WTC11 (cell line): ENCODE data around the gene TACC2. TPM values are rescaled to one million over a fixed set of nuclear protein-coding genes. Genes with fewer than 3 reads are reported as not detected.

ENCODE experiments used
- ATAC-seq: fragments of 200-7000 bp; cut with Tn5 transposase; 2 replicates; pipeline ENCODE4 v1.10.0; 2021; ENCODE audit warnings: mild to moderate bottlenecking, moderate library complexity
- CTCF ChIA-PET: fragments of 300-600 bp; sonication (Branson Sonifier 250); formaldehyde crosslinking; loops from one replicate; lab custom pipeline; 2021; ENCODE audit warnings: antibody characterized with exemption; lab: Charles Lee
- POLR2A ChIA-PET: fragments of 350-600 bp; sonication (Branson Sonifier 250); formaldehyde crosslinking; loops from one replicate; lab custom pipeline; 2021; ENCODE audit warnings: antibody characterized with exemption; lab: Charles Lee
- DNase-seq: peaks from one replicate; pipeline ENCODE4 v3.0.0; 2021; ENCODE audit warnings: low spot score
- H3K27ac Mint-ChIP-seq: 2 replicates; pipeline ENCODE4 v1.8.0; 2021; ENCODE audit warnings: mixed read lengths
- H3K27me3 Mint-ChIP-seq: 2 replicates; pipeline ENCODE4 v1.8.0; 2021; ENCODE audit warnings: low read depth, mild to moderate bottlenecking, moderate library complexity, mixed read lengths
- H3K36me3 Mint-ChIP-seq: 2 replicates; pipeline ENCODE4 v1.8.0; 2021; ENCODE audit warnings: mixed read lengths
- H3K4me1 Mint-ChIP-seq: 2 replicates; pipeline ENCODE4 v1.8.0; 2022; ENCODE audit warnings: mixed read lengths
- H3K4me3 Mint-ChIP-seq: 2 replicates; pipeline ENCODE4 v1.8.0; 2021; ENCODE audit warnings: mild to moderate bottlenecking, moderate library complexity, mixed read lengths
- H3K9me3 Mint-ChIP-seq: 2 replicates; pipeline ENCODE4 v1.8.0; 2021; ENCODE audit warnings: mixed read lengths
- ELF4 ChIP-seq: sonication (generic); formaldehyde crosslinking; IDR thresholded peaks from 2 replicates; pipeline ENCODE4 v1.8.1; 2022; ENCODE audit warnings: low read depth, mild to moderate bottlenecking, moderate library complexity, missing genetic modification reagents
- EMX1 ChIP-seq: fragments of 250-450 bp; sonication (Bioruptor Pico); IDR thresholded peaks from 2 replicates; pipeline ENCODE4 v1.8.0; 2021; ENCODE audit warnings: mild to moderate bottlenecking
- ETV6 ChIP-seq: sonication (generic); formaldehyde crosslinking; IDR thresholded peaks from 2 replicates; pipeline ENCODE4 v1.8.1; 2022; ENCODE audit warnings: mild to moderate bottlenecking, missing genetic modification reagents
- FOXP1 ChIP-seq: sonication (generic); formaldehyde crosslinking; IDR thresholded peaks from 2 replicates; pipeline ENCODE4 v1.8.0; 2022; ENCODE audit warnings: missing genetic modification reagents, mild to moderate bottlenecking, moderate library complexity, borderline replicate concordance
- JUN ChIP-seq: sonication (generic); formaldehyde crosslinking; IDR thresholded peaks from 2 replicates; pipeline ENCODE4 v1.8.0; 2023; ENCODE audit warnings: mild to moderate bottlenecking, missing genetic modification reagents
- MYBL2 ChIP-seq: sonication (generic); formaldehyde crosslinking; IDR thresholded peaks from 2 replicates; pipeline ENCODE4 v1.8.1; 2023; ENCODE audit warnings: mild to moderate bottlenecking, moderate library complexity, missing genetic modification reagents
- NR2C2 ChIP-seq: sonication (generic); formaldehyde crosslinking; IDR thresholded peaks from 2 replicates; pipeline ENCODE4 v1.8.0; 2022; ENCODE audit warnings: mild to moderate bottlenecking, missing genetic modification reagents
- TEAD4 ChIP-seq: sonication (generic); formaldehyde crosslinking; IDR thresholded peaks from 2 replicates; pipeline ENCODE4 v1.8.0; 2022; ENCODE audit warnings: mild to moderate bottlenecking, missing genetic modification reagents
- ZNF138 ChIP-seq: sonication (generic); formaldehyde crosslinking; conservative IDR thresholded peaks from 2 replicates; pipeline ENCODE4 v1.8.1; 2022; ENCODE audit warnings: mild to moderate bottlenecking, moderate library complexity, missing genetic modification reagents
- ZNF416 ChIP-seq: fragments of 250-450 bp; sonication (Bioruptor Pico); IDR thresholded peaks from 2 replicates; pipeline ENCODE4 v1.9.0; 2021; ENCODE audit warnings: mild to moderate bottlenecking, inconsistent platforms
- total RNA-seq: library from RNA; stranded (reverse); gene quantifications from 3 replicates; pipeline ENCODE4 v1.2.3, GENCODE V29; 2021
- TF ChIP-seq, protein P1 (sequence below): sonication (generic); formaldehyde crosslinking; IDR thresholded peaks from 2 replicates; pipeline ENCODE4 v1.8.0; 2022; ENCODE audit warnings: mild to moderate bottlenecking, missing genetic modification reagents
- TF ChIP-seq, protein P2 (sequence below): sonication (generic); formaldehyde crosslinking; conservative IDR thresholded peaks from 2 replicates; pipeline ENCODE4 v1.8.1; 2023; ENCODE audit warnings: mild to moderate bottlenecking, low read depth, missing genetic modification reagents, moderate library complexity
- TF ChIP-seq, protein P3 (sequence below): sonication (generic); formaldehyde crosslinking; IDR thresholded peaks from 2 replicates; pipeline ENCODE4 v1.8.0; 2023; ENCODE audit warnings: missing genetic modification reagents
- TF ChIP-seq, protein P4 (sequence below): sonication (generic); formaldehyde crosslinking; IDR thresholded peaks from 2 replicates; pipeline ENCODE4 v1.8.1; 2023; ENCODE audit warnings: mild to moderate bottlenecking, moderate library complexity, missing genetic modification reagents
- TF ChIP-seq, protein P5 (sequence below): sonication (generic); formaldehyde crosslinking; IDR thresholded peaks from 2 replicates; pipeline ENCODE4 v1.8.1; 2022; ENCODE audit warnings: low read depth, mild to moderate bottlenecking, moderate library complexity, missing genetic modification reagents, borderline replicate concordance
- TF ChIP-seq, protein P6 (sequence below): sonication (generic); formaldehyde crosslinking; IDR thresholded peaks from 2 replicates; pipeline ENCODE4 v1.8.0; 2023; ENCODE audit warnings: missing genetic modification reagents, mild to moderate bottlenecking, borderline replicate concordance
- TF ChIP-seq, protein P7 (sequence below): sonication (generic); formaldehyde crosslinking; IDR thresholded peaks from 2 replicates; pipeline ENCODE4 v1.8.0; 2022; ENCODE audit warnings: missing genetic modification reagents

Gene TACC2
- total RNA-seq, 1 experiment from 2014 or later, result 28.9 TPM

DNA sequence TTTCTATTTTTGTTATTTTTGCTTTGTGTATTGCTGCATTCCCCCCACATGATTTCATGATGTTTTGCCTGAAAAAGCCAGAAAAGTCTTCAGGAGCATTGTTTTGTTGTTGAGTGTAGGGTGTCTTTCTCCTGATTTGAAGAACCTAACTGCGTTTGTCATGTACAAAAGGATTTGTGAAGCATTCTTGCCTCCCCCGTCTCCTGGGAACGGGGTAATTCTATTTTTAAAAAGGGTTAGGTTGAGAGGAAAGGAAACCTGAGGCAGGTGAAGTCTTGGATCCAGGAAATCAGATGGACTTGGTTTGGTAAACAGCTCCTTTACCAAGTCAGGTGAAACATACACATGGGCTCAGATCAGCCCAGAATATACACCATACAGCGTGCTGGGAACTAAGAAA, 256.2 kb downstream of the TACC2 start:
- TF ChIP-seq NR2C2 (CRISPR knock-in tag) (no peak), FOXP1 (CRISPR knock-in tag) (no peak)
- TF ChIP-seq, all 79 proteins: peak for 0
- H3K4me3 Mint-ChIP-seq, result no peak overlapping the region
- H3K27me3 Mint-ChIP-seq, result no peaks in the 10 kb centered on the region
- no peaks in the 10 kb centered on the region for H3K9me3 Mint-ChIP-seq
- ATAC-seq (no peak), DNase-seq (no peak)
- H3K4me1 Mint-ChIP-seq, result peaks cover 2% of the 10 kb centered on the region; the same call in 1 of the 2 replicates
- CTCF ChIA-PET, result interaction anchor here (1.4 kb wide), 1 partner anchor 23 kb away, joined by 4 read pairs; no protein-coding TSS in a partner anchor
- peak overlapping the region; percentile 43 for H3K27ac Mint-ChIP-seq
- POLR2A ChIA-PET, result no interaction called here
- H3K36me3 Mint-ChIP-seq, result peaks cover 36% of the 10 kb centered on the region

DNA sequence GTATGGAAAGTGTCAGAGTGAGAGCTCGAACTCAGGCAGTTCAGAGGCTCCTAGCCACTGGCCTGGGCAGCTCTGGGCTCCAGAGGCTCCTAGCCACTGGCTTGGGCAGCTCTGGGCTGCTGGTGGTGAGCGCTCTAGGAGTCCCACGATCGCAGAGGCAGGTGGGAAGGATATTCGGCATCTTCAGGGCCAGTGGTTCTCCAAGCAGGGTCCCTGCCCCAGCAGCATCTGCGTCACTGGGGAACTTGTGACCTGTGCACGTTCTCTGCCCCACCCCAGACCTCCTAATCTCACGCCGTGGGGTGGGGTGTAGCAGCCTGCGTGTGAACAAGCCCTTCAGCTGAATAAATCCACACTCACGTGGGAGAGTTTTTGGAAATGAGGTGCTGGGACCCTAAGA, 256.9 kb downstream of the TACC2 start:
- H3K36me3 Mint-ChIP-seq, result peaks cover 36% of the 10 kb centered on the region
- no peak overlapping the region for H3K4me3 Mint-ChIP-seq
- H3K27ac Mint-ChIP-seq, result no peak overlapping the region
- H3K9me3 Mint-ChIP-seq, result no peaks in the 10 kb centered on the region
- ChIA-PET CTCF (interaction anchor here (0.8 to 1.4 kb wide), 2 partner anchors 22 to 195 kb away, joined by 3 to 4 read pairs; no protein-coding TSS in a partner anchor), POLR2A (no interaction called here)
- peaks cover 2% of the 10 kb centered on the region; the same call in 1 of the 2 replicates for H3K4me1 Mint-ChIP-seq
- no peaks in the 10 kb centered on the region for H3K27me3 Mint-ChIP-seq
- no peak for ATAC-seq
- no peak for DNase-seq
- TF ChIP-seq, protein P1, sequence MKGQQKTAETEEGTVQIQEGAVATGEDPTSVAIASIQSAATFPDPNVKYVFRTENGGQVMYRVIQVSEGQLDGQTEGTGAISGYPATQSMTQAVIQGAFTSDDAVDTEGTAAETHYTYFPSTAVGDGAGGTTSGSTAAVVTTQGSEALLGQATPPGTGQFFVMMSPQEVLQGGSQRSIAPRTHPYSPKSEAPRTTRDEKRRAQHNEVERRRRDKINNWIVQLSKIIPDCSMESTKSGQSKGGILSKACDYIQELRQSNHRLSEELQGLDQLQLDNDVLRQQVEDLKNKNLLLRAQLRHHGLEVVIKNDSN (CRISPR knock-in tag), result no peak
- TF ChIP-seq MYBL2 (no peak), TEAD4 (CRISPR knock-in tag) (no peak), ZNF138 (CRISPR knock-in tag) (no peak), EMX1 (CRISPR knock-in tag) (no peak), ETV6 (CRISPR knock-in tag) (no peak), JUN (CRISPR knock-in tag) (no peak), ELF4 (CRISPR knock-in tag) (no peak), ZNF416 (CRISPR knock-in tag) (no peak)
- TF ChIP-seq, protein P2, sequence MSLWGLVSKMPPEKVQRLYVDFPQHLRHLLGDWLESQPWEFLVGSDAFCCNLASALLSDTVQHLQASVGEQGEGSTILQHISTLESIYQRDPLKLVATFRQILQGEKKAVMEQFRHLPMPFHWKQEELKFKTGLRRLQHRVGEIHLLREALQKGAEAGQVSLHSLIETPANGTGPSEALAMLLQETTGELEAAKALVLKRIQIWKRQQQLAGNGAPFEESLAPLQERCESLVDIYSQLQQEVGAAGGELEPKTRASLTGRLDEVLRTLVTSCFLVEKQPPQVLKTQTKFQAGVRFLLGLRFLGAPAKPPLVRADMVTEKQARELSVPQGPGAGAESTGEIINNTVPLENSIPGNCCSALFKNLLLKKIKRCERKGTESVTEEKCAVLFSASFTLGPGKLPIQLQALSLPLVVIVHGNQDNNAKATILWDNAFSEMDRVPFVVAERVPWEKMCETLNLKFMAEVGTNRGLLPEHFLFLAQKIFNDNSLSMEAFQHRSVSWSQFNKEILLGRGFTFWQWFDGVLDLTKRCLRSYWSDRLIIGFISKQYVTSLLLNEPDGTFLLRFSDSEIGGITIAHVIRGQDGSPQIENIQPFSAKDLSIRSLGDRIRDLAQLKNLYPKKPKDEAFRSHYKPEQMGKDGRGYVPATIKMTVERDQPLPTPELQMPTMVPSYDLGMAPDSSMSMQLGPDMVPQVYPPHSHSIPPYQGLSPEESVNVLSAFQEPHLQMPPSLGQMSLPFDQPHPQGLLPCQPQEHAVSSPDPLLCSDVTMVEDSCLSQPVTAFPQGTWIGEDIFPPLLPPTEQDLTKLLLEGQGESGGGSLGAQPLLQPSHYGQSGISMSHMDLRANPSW (CRISPR knock-in tag), result no peak
- TF ChIP-seq, protein P3, sequence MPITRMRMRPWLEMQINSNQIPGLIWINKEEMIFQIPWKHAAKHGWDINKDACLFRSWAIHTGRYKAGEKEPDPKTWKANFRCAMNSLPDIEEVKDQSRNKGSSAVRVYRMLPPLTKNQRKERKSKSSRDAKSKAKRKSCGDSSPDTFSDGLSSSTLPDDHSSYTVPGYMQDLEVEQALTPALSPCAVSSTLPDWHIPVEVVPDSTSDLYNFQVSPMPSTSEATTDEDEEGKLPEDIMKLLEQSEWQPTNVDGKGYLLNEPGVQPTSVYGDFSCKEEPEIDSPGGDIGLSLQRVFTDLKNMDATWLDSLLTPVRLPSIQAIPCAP (CRISPR knock-in tag), result no peak
- TF ChIP-seq, protein P4, sequence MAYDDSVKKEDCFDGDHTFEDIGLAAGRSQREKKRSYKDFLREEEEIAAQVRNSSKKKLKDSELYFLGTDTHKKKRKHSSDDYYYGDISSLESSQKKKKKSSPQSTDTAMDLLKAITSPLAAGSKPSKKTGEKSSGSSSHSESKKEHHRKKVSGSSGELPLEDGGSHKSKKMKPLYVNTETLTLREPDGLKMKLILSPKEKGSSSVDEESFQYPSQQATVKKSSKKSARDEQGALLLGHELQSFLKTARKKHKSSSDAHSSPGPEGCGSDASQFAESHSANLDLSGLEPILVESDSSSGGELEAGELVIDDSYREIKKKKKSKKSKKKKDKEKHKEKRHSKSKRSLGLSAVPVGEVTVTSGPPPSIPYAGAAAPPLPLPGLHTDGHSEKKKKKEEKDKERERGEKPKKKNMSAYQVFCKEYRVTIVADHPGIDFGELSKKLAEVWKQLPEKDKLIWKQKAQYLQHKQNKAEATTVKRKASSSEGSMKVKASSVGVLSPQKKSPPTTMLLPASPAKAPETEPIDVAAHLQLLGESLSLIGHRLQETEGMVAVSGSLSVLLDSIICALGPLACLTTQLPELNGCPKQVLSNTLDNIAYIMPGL (CRISPR knock-in tag), result no peak
- TF ChIP-seq, protein P5, sequence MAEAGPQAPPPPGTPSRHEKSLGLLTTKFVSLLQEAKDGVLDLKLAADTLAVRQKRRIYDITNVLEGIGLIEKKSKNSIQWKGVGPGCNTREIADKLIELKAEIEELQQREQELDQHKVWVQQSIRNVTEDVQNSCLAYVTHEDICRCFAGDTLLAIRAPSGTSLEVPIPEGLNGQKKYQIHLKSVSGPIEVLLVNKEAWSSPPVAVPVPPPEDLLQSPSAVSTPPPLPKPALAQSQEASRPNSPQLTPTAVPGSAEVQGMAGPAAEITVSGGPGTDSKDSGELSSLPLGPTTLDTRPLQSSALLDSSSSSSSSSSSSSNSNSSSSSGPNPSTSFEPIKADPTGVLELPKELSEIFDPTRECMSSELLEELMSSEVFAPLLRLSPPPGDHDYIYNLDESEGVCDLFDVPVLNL (CRISPR knock-in tag), result no peak
- TF ChIP-seq, protein P6, sequence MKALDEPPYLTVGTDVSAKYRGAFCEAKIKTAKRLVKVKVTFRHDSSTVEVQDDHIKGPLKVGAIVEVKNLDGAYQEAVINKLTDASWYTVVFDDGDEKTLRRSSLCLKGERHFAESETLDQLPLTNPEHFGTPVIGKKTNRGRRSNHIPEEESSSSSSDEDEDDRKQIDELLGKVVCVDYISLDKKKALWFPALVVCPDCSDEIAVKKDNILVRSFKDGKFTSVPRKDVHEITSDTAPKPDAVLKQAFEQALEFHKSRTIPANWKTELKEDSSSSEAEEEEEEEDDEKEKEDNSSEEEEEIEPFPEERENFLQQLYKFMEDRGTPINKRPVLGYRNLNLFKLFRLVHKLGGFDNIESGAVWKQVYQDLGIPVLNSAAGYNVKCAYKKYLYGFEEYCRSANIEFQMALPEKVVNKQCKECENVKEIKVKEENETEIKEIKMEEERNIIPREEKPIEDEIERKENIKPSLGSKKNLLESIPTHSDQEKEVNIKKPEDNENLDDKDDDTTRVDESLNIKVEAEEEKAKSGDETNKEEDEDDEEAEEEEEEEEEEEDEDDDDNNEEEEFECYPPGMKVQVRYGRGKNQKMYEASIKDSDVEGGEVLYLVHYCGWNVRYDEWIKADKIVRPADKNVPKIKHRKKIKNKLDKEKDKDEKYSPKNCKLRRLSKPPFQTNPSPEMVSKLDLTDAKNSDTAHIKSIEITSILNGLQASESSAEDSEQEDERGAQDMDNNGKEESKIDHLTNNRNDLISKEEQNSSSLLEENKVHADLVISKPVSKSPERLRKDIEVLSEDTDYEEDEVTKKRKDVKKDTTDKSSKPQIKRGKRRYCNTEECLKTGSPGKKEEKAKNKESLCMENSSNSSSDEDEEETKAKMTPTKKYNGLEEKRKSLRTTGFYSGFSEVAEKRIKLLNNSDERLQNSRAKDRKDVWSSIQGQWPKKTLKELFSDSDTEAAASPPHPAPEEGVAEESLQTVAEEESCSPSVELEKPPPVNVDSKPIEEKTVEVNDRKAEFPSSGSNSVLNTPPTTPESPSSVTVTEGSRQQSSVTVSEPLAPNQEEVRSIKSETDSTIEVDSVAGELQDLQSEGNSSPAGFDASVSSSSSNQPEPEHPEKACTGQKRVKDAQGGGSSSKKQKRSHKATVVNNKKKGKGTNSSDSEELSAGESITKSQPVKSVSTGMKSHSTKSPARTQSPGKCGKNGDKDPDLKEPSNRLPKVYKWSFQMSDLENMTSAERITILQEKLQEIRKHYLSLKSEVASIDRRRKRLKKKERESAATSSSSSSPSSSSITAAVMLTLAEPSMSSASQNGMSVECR (CRISPR knock-in tag), result no peak
- TF ChIP-seq, protein P7, sequence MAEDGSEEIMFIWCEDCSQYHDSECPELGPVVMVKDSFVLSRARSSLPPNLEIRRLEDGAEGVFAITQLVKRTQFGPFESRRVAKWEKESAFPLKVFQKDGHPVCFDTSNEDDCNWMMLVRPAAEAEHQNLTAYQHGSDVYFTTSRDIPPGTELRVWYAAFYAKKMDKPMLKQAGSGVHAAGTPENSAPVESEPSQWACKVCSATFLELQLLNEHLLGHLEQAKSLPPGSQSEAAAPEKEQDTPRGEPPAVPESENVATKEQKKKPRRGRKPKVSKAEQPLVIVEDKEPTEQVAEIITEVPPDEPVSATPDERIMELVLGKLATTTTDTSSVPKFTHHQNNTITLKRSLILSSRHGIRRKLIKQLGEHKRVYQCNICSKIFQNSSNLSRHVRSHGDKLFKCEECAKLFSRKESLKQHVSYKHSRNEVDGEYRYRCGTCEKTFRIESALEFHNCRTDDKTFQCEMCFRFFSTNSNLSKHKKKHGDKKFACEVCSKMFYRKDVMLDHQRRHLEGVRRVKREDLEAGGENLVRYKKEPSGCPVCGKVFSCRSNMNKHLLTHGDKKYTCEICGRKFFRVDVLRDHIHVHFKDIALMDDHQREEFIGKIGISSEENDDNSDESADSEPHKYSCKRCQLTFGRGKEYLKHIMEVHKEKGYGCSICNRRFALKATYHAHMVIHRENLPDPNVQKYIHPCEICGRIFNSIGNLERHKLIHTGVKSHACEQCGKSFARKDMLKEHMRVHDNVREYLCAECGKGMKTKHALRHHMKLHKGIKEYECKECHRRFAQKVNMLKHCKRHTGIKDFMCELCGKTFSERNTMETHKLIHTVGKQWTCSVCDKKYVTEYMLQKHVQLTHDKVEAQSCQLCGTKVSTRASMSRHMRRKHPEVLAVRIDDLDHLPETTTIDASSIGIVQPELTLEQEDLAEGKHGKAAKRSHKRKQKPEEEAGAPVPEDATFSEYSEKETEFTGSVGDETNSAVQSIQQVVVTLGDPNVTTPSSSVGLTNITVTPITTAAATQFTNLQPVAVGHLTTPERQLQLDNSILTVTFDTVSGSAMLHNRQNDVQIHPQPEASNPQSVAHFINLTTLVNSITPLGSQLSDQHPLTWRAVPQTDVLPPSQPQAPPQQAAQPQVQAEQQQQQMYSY, result no peak
